Effector CD4-positive, alpha-beta T cell (primary cell): Measurements from ENCODE around the gene GBF1.

ENCODE experiments used
- DNase-seq: peaks from one replicate; pipeline ENCODE4 v3.0.0-alpha.2; 2020

Gene GBF1

GRCh38 chr10:102398172-102399020 lies 153.1 kb downstream of the GBF1 start:
- no peak for DNase-seq

GRCh38 chr10:102399217-102400021 lies 154.1 kb downstream of the GBF1 start:
- DNase-seq: peak; percentile 83

GRCh38 chr10:102400076-102400475 lies 154.7 kb downstream of the GBF1 start:
- no peak for DNase-seq

- no peak for DNase-seq
These were observed 155.4 kb downstream of the GBF1 start for GRCh38 chr10:102400598-102401341.

GRCh38 chr10:102401342-102401654 lies 156.0 kb downstream of the GBF1 start:
- no peak for DNase-seq

- DNase-seq: no peak
These were observed 156.6 kb downstream of the GBF1 start for GRCh38 chr10:102401735-102402511.

- no peak for DNase-seq
These were observed 157.2 kb downstream of the GBF1 start for GRCh38 chr10:102402512-102402896.

GRCh38 chr10:102403115-102403514 lies 157.8 kb downstream of the GBF1 start:
- DNase-seq: no peak

GRCh38 chr10:102404361-102405107 lies 159.2 kb downstream of the GBF1 start:
- no peak for DNase-seq

- no peak for DNase-seq
These were observed 159.8 kb downstream of the GBF1 start for GRCh38 chr10:102405108-102405571.

- DNase-seq: no peak
These were observed 160.3 kb downstream of the GBF1 start for GRCh38 chr10:102405632-102406031.

GRCh38 chr10:102406815-102407214 lies 161.5 kb downstream of the GBF1 start:
- DNase-seq: no peak

GRCh38 chr10:102407425-102408130 lies 162.2 kb downstream of the GBF1 start:
- no peak for DNase-seq

- no peak for DNase-seq
These were observed 162.9 kb downstream of the GBF1 start for GRCh38 chr10:102408131-102408727.

- DNase-seq: peak; percentile 60
These were observed 163.6 kb downstream of the GBF1 start for GRCh38 chr10:102408728-102409603.

- DNase-seq: no peak
These were observed 164.5 kb downstream of the GBF1 start for GRCh38 chr10:102409604-102410428.

GRCh38 chr10:102410429-102411073 lies 165.2 kb downstream of the GBF1 start:
- no peak for DNase-seq
